Muscle layer of duodenum (tissue), 2 donors: Measurements from ENCODE around the gene PRR20B.
"Not testable (repeated sequence)": the region's sequence is repeated elsewhere in the genome, so short reads cannot be mapped to it uniquely, and the experiment has no call there.

Experiments used
- H3K27ac ChIP-seq: one replicate; pipeline ENCODE4 v1.7.0; 2013; ENCODE audit warnings: mild to moderate bottlenecking, low read length
- H3K27me3 ChIP-seq: one replicate; pipeline ENCODE4 v1.7.0; 2013; ENCODE audit warnings: low read depth, mild to moderate bottlenecking, control low read depth, low read length
- H3K36me3 ChIP-seq, 2 donors: one replicate each; pipeline ENCODE4 v1.7.0; 2013; ENCODE audit warnings: low read length in 2 of 2, control low read depth in 1 of 2, mild to moderate bottlenecking in 1 of 2; ENCODE audit not compliant: insufficient read depth in 2 of 2, control insufficient read depth in 1 of 2
- H3K4me1 ChIP-seq, 2 donors: one replicate each; pipeline ENCODE4 v1.7.0; 2013; ENCODE audit warnings: low read length in 2 of 2, mild to moderate bottlenecking in 2 of 2, control low read depth in 1 of 2, moderate library complexity in 1 of 2; ENCODE audit not compliant: insufficient read depth in 2 of 2, control insufficient read depth in 1 of 2
- H3K4me3 ChIP-seq, 2 donors: one replicate each; pipeline ENCODE4 v1.7.0; 2013; ENCODE audit warnings: low read length in 2 of 2, low read depth in 1 of 2, mild to moderate bottlenecking in 1 of 2
- H3K9me3 ChIP-seq, 2 donors: one replicate each; pipeline ENCODE4 v1.7.0; 2013; ENCODE audit warnings: low read length in 2 of 2, control low read depth in 1 of 2, mild to moderate bottlenecking in 1 of 2; ENCODE audit not compliant: control insufficient read depth in 1 of 2
- donor health status: healthy.

Gene PRR20B

GRCh38 chr13:57166897-57167296 is 19.6 kb downstream of the PRR20B start, which contains the start of gene PRR20E:
PRR20E (plus strand) TSS chr13:57167197; CDS start chr13:57167584, 387 bp downstream.
- H3K27me3 ChIP-seq, H3K9me3 ChIP-seq, H3K4me3 ChIP-seq, H3K27ac ChIP-seq, H3K4me1 ChIP-seq, H3K36me3 ChIP-seq: not testable (repeated sequence)

DNA sequence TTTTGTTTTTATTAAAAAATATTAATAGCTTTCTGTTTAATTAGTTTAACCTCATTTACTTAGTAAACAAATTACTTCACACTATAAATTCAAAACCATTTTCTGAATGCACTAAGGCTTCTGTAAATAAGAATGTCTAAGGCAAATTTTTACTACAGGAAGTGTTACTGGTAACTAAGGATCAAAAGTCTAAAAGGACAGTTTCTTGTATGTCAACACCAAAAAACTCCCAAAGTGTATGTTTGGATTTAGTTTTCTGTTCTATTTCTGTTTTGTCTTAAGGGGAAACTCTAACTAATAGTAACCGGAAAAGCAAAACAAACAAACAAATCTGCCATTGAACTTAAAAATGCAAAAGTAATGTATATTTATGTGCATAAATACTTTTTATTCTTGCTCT is 44.4 kb downstream of the PRR20B start:
- no peak overlapping the region for H3K27ac ChIP-seq
- H3K27me3 ChIP-seq: no peaks in the 10 kb centered on the region
- no peak overlapping the region for H3K4me3 ChIP-seq
- no peaks in the 10 kb centered on the region for H3K4me1 ChIP-seq
- no peaks in the 10 kb centered on the region for H3K9me3 ChIP-seq
- no peaks in the 10 kb centered on the region for H3K36me3 ChIP-seq
